Measurements from ENCODE around the gene LIN7B.

GRCh38 chr19:49080392-49080791, 33.8 kb upstream of the LIN7B start:
- TF ChIP-seq, protein P1, sequence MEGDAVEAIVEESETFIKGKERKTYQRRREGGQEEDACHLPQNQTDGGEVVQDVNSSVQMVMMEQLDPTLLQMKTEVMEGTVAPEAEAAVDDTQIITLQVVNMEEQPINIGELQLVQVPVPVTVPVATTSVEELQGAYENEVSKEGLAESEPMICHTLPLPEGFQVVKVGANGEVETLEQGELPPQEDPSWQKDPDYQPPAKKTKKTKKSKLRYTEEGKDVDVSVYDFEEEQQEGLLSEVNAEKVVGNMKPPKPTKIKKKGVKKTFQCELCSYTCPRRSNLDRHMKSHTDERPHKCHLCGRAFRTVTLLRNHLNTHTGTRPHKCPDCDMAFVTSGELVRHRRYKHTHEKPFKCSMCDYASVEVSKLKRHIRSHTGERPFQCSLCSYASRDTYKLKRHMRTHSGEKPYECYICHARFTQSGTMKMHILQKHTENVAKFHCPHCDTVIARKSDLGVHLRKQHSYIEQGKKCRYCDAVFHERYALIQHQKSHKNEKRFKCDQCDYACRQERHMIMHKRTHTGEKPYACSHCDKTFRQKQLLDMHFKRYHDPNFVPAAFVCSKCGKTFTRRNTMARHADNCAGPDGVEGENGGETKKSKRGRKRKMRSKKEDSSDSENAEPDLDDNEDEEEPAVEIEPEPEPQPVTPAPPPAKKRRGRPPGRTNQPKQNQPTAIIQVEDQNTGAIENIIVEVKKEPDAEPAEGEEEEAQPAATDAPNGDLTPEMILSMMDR (IDR thresholded peaks at IDR 0.05) = no peak
- TF ChIP-seq POLR2A (IDR thresholded peaks at IDR 0.05) = no peak

Measured in suprapubic skin (tissue), 3 donors.